NB4 (cell line): ENCODE results near the gene NOVA1.

Source experiments
- MYC ChIP-seq: IDR thresholded peaks from 2 replicates; pipeline ENCODE4 v1.6.1; 2011; ENCODE audit warnings: low read depth, low read length
- POLR2A ChIP-seq: IDR thresholded peaks from 2 replicates; pipeline ENCODE4 v1.6.1; 2011; ENCODE audit warnings: mild to moderate bottlenecking; ENCODE audit not compliant: insufficient read length; ENCODE audit errors: extremely low read depth
- TF ChIP-seq, protein P1 (sequence below): IDR thresholded peaks from one replicate; pipeline ENCODE4 v1.5.1; 2012; ENCODE audit warnings: low read depth, low read length

DNA sequence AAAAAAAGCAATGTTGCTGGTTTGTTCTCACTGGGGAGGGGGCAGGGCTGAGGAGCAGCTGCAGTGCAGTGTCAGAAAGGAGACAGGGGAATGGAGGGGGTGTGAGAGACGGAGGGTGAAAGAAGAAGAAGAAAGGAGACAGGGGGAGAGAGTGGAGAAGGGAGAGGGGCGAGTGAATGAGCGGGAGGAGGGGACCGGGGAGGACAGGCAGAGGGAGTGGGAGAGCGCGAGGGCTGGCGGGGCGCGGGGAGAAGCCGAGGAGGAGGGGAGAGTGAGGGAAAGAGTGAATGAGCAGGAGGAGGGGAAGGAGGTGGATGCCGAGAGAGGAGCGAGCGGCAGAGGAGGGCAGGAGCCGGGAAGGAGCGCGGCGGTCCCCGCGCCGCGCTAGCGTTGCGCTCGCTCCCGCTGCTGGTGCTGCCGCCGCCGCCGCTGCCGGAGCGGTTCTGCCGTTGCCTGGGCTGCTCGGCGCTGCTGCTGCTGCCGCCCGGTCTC is at the start of gene NOVA1:
- TF ChIP-seq, protein P1, sequence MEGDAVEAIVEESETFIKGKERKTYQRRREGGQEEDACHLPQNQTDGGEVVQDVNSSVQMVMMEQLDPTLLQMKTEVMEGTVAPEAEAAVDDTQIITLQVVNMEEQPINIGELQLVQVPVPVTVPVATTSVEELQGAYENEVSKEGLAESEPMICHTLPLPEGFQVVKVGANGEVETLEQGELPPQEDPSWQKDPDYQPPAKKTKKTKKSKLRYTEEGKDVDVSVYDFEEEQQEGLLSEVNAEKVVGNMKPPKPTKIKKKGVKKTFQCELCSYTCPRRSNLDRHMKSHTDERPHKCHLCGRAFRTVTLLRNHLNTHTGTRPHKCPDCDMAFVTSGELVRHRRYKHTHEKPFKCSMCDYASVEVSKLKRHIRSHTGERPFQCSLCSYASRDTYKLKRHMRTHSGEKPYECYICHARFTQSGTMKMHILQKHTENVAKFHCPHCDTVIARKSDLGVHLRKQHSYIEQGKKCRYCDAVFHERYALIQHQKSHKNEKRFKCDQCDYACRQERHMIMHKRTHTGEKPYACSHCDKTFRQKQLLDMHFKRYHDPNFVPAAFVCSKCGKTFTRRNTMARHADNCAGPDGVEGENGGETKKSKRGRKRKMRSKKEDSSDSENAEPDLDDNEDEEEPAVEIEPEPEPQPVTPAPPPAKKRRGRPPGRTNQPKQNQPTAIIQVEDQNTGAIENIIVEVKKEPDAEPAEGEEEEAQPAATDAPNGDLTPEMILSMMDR, result no peak
- TF ChIP-seq POLR2A (no peak), MYC (no peak)
